ENCODE data around the gene MRI1. TPM values are rescaled to one million over a fixed set of nuclear protein-coding genes. Genes with fewer than 3 reads are reported as not detected.

Gene MRI1
- total and polyA plus RNA-seq, 2 of the 4 experiments (the other 2 are of a cell fraction): 26.7 to 37.6 TPM

DNA sequence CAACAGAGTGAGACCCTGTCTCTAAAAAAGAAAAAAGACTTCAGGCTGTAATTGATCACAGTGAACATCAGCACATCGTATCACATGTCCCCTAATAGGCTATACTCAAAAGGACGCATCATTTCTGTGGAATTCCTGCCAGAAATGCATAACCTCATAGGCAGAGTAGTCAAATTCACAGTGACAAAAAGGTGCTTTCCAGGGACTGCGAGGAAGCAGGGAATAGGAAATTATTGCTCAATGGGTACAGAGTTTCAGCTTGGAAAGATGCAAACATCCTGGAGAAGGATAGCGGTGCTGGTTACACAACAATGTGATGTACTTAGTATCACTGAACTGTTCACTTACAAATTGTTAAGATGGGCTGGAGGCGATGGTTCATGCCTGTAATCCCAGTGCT, 41.1 kb upstream of the MRI1 start:
- intact Hi-C loops (cut with micrococcal nuclease): no loop called here
- no peak overlapping the region for H4K8ac ChIP-seq (ENCODE audit: low read depth in 2 of 2, low read length in 2 of 2)
- no peak overlapping the region for H3K18ac ChIP-seq (ENCODE audit: low read depth, low read length)
- no peak overlapping the region for H2AFZ ChIP-seq (replicated peaks; ENCODE audit: low read length, poor library complexity)
- no peak overlapping the region for H2BK5ac ChIP-seq (ENCODE audit: low read depth, low read length, poor library complexity, severe bottlenecking)
- no peaks in the 10 kb centered on the region for H3K36me3 ChIP-seq (ENCODE audit: control insufficient read depth, insufficient read depth, low read length)
- 100% methylated on average over 1 of the region's 5 CpGs; no CpG with 5 or more reads in 1 of the 2 experiments for WGBS, 2 experiments (ENCODE audit: extremely low coverage in 2 of 2, insufficient read length in 1 of 2)
- DNase-seq: peak; percentile 66
- no peaks in the 10 kb centered on the region for H3K79me1 ChIP-seq (ENCODE audit: low read depth in 1 of 2, low read length in 2 of 2)
- H3K4me2 ChIP-seq (ENCODE audit: low read depth, low read length): no peak overlapping the region
- no peak overlapping the region for H3K9ac ChIP-seq (ENCODE audit: low read depth, low read length)
- H3K14ac ChIP-seq (replicated peaks; ENCODE audit: low read depth, low read length): no peak overlapping the region
- H2BK15ac ChIP-seq (ENCODE audit: low read depth, low read length): no peak overlapping the region
- H2AK9ac ChIP-seq (replicated peaks; ENCODE audit: low read depth, low read length, poor library complexity): no peak overlapping the region
- H2AK5ac ChIP-seq (ENCODE audit: low read depth, low read length): no peak overlapping the region
- 0 out of 2 replicates have a peak, but pooled peaks cover 3% of the 10 kb centered on the region for H3K9me1 ChIP-seq (ENCODE audit: insufficient read depth, low read length)
- in situ Hi-C loops (cut with MboI; ENCODE audit: low sequenced_read_pairs): loop anchor here (25.0 kb wide), 1 partner anchor 436 kb away; no protein-coding TSS in a partner anchor
- no peak overlapping the region for H2BK20ac ChIP-seq (ENCODE audit: low read depth, low read length)
- TF ChIP-seq CEBPB (IDR thresholded peaks at IDR 0.05; ENCODE audit: low read depth, low read length) (peak; percentile 83), RFX5 (IDR thresholded peaks at IDR 0.05; ENCODE audit: low read depth, low read length) (no peak), POLR2A (IDR thresholded peaks at IDR 0.05; ENCODE audit: low read depth, low read length) (no peak), FOS (IDR thresholded peaks at IDR 0.05; ENCODE audit: low read depth, low read length) (no peak), RAD21 (IDR thresholded peaks at IDR 0.05; ENCODE audit: low read length) (no peak)
- TF ChIP-seq, protein P1, sequence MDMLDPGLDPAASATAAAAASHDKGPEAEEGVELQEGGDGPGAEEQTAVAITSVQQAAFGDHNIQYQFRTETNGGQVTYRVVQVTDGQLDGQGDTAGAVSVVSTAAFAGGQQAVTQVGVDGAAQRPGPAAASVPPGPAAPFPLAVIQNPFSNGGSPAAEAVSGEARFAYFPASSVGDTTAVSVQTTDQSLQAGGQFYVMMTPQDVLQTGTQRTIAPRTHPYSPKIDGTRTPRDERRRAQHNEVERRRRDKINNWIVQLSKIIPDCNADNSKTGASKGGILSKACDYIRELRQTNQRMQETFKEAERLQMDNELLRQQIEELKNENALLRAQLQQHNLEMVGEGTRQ (IDR thresholded peaks at IDR 0.05; ENCODE audit: low read depth, low read length): no peak
- TF ChIP-seq, protein P2, sequence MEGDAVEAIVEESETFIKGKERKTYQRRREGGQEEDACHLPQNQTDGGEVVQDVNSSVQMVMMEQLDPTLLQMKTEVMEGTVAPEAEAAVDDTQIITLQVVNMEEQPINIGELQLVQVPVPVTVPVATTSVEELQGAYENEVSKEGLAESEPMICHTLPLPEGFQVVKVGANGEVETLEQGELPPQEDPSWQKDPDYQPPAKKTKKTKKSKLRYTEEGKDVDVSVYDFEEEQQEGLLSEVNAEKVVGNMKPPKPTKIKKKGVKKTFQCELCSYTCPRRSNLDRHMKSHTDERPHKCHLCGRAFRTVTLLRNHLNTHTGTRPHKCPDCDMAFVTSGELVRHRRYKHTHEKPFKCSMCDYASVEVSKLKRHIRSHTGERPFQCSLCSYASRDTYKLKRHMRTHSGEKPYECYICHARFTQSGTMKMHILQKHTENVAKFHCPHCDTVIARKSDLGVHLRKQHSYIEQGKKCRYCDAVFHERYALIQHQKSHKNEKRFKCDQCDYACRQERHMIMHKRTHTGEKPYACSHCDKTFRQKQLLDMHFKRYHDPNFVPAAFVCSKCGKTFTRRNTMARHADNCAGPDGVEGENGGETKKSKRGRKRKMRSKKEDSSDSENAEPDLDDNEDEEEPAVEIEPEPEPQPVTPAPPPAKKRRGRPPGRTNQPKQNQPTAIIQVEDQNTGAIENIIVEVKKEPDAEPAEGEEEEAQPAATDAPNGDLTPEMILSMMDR (conservative IDR thresholded peaks at IDR 0.05; ENCODE audit: low read depth, low read length): no peak
- no peak overlapping the region for H4K5ac ChIP-seq (ENCODE audit: low read depth, low read length)
- no peak overlapping the region for H4K91ac ChIP-seq (ENCODE audit: insufficient read depth, low read depth, low read length)
- no peak overlapping the region for H3K4ac ChIP-seq (ENCODE audit: low read depth, low read length)
- no peak overlapping the region for H3K4me3 ChIP-seq (ENCODE audit: insufficient read depth, low read depth, low read length)
- no peak overlapping the region for H3K56ac ChIP-seq (ENCODE audit: extremely low read depth, insufficient read depth, low read length)
- H3K4me1 ChIP-seq (ENCODE audit: control insufficient read depth, insufficient read depth, low read length): no peaks in the 10 kb centered on the region; the same call in 1 of the 2 replicates
- no peaks in the 10 kb centered on the region for H3K9me3 ChIP-seq (ENCODE audit: control insufficient read depth, insufficient read depth, low read length)
- no peaks in the 10 kb centered on the region for H3K27me3 ChIP-seq (ENCODE audit: control insufficient read depth, insufficient read depth, low read length)
- ChIA-PET CTCF (no interaction called here), POLR2A (ENCODE audit: unreplicated experiment) (no interaction called here)
- H3K27ac ChIP-seq (ENCODE audit: insufficient read depth, low read length): no peak overlapping the region
- H3K23ac ChIP-seq (ENCODE audit: low read depth, low read length): no peak overlapping the region
- no peak for ATAC-seq (ENCODE audit: low read depth)
- dilution Hi-C loops (cut with HindIII; ENCODE audit: low sequenced_read_pairs, unreplicated experiment): no loop called here
- H2BK120ac ChIP-seq (ENCODE audit: low read depth, low read length): no peak overlapping the region
- H4K20me1 ChIP-seq (ENCODE audit: insufficient read depth, low read length): no peaks in the 10 kb centered on the region
- BruUV-seq (replicated peaks): no TSS peak

Measured in IMR-90 (cell line).